ENCODE data around the gene ZNF28.
"Not testable (repeated sequence)": the region's sequence is repeated elsewhere in the genome, so short reads cannot be mapped to it uniquely, and the experiment has no call there.

ZNF28 gene

DNA sequence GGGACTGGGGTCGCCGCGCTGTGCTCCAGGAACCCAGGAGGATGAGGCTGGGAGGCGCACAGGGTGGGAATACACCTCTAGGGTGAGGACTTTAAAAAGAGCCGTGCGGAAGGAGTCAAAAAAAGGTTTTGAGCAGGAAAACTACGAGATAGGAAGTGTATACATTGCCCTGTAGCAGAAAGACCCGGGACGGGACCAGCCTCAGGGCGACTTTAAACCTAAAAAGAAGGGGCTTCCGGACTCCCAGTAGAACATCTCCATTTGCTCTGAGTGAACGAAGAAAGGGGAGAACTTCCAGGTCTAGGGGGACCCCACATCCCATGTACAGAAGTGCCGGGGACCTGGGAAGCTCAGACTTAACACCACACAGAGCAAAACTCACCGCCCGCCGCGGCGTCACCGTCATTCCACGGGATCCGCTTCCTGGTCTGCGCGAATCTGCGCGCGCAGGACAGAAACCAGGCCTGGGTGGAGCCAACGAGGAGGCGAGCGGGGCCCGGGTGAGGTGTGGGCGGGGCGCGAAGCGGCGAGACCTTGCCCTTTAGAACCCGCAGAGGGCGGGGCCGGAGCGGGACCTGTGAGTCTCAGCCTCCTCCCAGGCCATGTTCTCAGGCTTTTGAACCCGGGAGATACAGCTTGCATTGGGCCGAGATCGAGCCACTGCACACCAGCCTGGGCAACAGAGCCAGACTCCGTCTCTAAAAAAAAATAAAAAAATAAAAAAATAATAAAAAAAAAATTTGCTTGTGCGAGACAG lies at the start of gene ZNF28:
TSS of gene ZNF28 (minus strand) at position 430 of the 757 bp plus-strand sequence. CDS start 3,675 bp downstream, outside the sequence.
- peak; percentile 25 to 48 (median 40) for DNase-seq (ENCODE audit: low read depth in 3 of 3)

DNA sequence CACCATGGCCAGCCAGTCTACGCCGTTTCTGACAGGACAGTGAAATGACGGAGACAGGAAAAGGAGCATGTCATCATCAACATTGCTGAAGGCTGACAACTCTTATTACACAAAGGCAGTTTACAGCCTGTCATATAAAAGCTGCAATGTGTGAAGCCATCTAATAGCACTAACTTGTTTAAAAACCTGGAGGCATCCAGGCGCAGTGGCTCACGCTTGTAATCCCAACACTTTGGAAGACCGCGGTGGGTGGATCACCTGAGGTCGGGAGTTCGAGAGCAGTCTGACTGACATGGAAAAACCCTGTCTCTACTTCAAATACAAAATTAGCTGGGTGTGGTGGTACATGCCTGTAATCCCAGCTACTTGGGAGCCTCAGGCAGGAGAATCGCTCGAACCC lies 46.6 kb upstream of the ZNF28 start:
- DNase-seq (ENCODE audit: low read depth in 3 of 3), result not testable (repeated sequence)

GRCh38 chr19:52857378-52858191 lies 36.2 kb upstream of the ZNF28 start, which contains the start of gene ZNF468:
TSS of gene ZNF468 (minus strand) at chr19:52857619. CDS start at chr19:52854272, 3,347 bp downstream.
- DNase-seq (ENCODE audit: low read depth in 3 of 3), result peak; percentile 35 to 56 (median 46)

GRCh38 chr19:52856540-52857377 lies 35.3 kb upstream of the ZNF28 start:
- peak in 1 of 3 donors; percentile 0 for DNase-seq (ENCODE audit: low read depth in 3 of 3)

- not testable (repeated sequence) for DNase-seq (ENCODE audit: low read depth in 3 of 3)
Observed at GRCh38 chr19:52847352-52847751, 25.9 kb upstream of the ZNF28 start.

- not testable (repeated sequence) for DNase-seq (ENCODE audit: low read depth in 3 of 3)
Observed at GRCh38 chr19:52840825-52841465, 19.5 kb upstream of the ZNF28 start.

- DNase-seq (ENCODE audit: low read depth in 3 of 3), result not testable (repeated sequence)
Observed at GRCh38 chr19:52834289-52834688, 12.9 kb upstream of the ZNF28 start.

DNA sequence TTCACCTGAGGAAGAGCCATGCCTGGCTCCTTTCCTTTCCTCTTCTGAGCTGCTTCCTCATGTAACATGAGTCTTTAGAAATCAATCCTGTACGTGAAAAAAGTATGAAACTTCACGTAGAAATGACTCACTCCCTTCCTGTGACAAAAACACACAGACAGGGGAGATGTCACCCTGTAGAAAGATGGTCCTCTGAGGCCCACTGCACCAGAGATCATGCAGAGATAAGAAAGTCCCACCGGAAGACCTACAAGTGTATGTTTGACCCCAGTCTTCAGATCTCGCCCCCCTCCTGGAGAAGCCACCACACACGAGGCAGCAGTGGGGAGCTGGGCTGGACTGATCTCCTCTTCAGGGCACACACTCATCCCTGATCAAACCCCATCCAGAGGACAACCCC lies 12.1 kb upstream of the ZNF28 start:
- not testable (repeated sequence) for DNase-seq (ENCODE audit: low read depth in 3 of 3)

DNA sequence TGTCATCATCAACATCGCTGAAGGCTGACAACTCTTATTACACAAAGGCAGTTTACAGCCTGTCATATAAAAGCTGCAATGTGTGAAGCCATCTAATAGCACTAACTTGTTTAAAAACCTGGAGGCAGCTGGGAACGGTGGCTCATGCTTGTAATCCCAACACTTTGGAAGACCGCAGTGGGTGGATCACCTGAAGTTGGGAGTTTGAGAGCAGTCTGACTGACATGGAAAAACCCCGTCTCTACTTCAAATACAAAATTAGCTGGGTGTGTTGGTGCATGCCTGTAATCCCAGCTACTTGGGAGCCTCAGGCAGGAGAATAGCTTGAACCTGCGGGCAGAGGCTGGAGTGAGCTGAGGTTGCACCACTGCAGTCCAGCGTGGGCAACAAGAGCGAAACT lies 8.4 kb upstream of the ZNF28 start:
- not testable (repeated sequence) for DNase-seq (ENCODE audit: low read depth in 3 of 3)

DNA sequence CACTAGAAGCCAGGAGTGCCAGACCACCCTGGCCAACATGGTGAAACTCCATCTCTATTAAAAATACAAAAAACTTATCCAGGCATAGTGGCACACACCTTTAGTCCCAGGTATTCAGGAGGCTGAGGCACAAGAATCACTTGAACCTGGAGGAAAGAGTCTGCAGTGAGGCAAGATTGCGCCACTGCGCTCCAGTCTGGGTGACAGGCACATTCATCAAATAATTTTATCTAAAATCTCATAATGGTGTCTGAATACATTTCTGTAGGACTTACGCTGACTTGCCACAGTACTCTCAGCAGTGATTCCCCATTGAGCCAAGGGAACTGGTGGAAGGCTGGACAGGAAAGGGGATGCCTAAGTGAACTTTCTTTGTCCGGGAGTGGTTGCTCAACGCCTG lies 4.3 kb upstream of the ZNF28 start:
- DNase-seq (ENCODE audit: low read depth in 3 of 3), result no peak

DNA sequence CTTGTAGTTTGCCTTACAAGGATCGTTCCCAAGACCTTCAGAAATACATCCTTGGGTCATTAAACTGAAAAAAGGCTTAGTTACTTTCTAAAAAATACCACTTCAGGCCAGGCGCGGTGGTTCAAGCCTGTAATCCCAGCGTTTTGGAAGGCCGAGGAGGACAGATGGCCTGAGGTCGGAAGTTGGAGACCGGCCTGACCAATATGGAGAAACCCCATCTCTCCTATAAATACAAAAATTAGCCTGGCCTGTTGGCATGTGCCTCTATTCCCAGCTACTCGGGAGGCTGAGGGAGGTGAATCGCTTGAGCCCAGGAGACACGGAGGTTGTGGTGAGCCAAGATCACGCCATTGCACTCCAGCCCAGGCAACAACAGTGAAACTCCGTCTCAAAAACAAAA lies 2.2 kb upstream of the ZNF28 start:
- no peak for DNase-seq (ENCODE audit: low read depth in 3 of 3)

GRCh38 chr19:52820472-52821203 lies 795 bp downstream of the ZNF28 start:
- DNase-seq (ENCODE audit: low read depth in 3 of 3), result peak in 2 of 3 donors; percentile 2 to 8

DNA sequence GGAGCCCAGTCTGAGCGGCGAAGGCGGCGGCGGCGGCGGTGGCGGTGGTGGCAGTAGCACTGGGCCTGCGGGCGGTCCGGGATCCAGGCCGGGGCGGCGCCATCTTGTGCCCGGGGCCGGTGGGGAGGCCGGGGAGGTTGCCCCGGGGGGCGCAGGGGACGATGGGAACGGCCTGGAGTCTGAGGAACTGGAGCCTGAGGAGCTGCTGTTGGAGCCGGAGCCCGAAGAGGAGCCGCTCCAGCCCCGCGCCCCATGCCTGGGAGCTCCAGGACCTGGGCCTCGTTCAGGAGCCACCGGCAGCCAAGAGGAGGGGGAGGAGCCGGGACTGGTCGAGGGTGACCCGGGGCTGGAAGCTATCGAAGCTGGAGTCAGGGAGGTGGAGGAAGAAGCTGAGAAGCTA lies 11.6 kb downstream of the ZNF28 start:
- no peak for DNase-seq (ENCODE audit: low read depth in 3 of 3)

DNA sequence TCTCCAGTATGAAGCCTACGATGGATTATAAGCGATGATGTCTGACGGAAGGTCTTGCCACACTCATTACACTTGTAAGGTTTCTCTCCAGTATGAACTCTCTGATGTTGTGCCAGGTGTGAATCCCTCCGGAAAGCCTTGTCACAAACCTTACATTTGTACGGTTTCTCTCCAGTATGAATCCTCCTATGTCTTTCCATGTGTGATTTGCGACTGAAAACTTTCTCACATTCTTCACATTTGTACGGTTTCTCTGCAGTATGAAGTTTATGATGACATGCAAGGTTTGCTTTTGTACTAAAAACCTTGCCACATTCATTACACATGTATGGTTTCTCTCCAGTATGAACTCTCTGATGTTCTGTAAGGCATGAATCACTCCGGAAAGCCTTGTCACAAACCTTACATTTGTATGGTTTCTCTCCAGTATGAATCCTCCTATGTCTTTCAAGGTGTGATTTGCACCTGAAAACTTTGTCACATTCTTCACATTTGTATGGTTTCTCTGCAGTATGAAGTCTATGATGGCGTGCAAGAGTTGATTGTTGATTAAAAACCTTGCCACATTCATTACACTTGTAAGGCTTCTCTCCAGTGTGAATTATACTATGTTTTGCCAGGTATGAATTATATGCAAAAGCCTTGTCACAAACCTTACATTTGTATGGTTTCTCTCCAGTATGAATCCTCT lies 21.3 kb downstream of the ZNF28 start:
- not testable (repeated sequence) for DNase-seq (ENCODE audit: low read depth in 3 of 3)

DNA sequence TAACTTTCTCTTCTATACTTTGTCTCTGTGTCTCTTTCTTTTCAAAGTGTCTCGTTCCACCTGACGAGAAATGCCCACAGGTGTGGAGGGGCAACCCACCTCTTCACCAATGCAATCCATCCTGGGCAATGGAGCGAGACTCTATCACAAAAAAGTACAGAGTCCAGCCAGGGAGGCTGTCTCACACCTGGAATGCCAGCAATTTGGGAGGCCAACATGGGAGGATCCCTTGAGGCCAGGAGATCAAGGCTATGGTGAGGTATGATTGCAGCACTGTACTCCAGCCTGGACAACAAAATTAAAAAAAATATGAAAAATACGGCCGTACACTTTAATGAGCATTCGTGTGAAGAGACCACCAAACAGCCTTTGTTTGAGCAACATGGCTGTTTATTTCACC lies 32.0 kb downstream of the ZNF28 start:
- no peak for DNase-seq (ENCODE audit: low read depth in 3 of 3)

GRCh38 chr19:52786464-52787354 lies 34.7 kb downstream of the ZNF28 start, which contains the start of gene ZNF600:
TSS of gene ZNF600 (minus strand) at chr19:52786791. CDS start at chr19:52778888, 7,903 bp downstream.
- DNase-seq (ENCODE audit: low read depth in 3 of 3), result peak; percentile 61 to 67 (median 61)

- DNase-seq (ENCODE audit: low read depth in 3 of 3), result no peak
Observed at GRCh38 chr19:52786078-52786463, 35.4 kb downstream of the ZNF28 start.

DNA sequence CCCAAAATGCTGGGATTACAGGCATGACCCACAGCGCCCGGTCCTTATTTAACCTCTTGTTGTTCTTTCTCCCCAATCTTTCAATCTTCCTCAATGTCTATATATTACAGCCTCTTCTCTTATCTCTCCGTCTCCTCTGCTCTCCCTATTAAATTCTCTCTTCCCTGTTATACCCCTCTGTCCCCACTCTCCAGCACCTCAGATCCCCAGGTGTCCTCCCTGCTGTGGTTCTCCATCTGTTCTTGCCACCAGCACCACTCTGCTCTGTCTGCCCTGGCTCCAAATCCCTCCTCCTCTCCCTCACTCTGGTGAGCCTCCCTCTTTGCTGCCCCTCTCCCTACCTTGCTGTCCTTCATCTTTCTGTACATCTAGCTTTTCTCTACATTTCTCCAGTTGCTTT lies 35.9 kb downstream of the ZNF28 start:
- DNase-seq (ENCODE audit: low read depth in 3 of 3), result no peak

GRCh38 chr19:52782864-52783263 lies 38.6 kb downstream of the ZNF28 start:
- DNase-seq (ENCODE audit: low read depth in 3 of 3), result not testable (repeated sequence)
